ENCODE measurements around the gene FGD3. TPM values are rescaled to one million over a fixed set of nuclear protein-coding genes. Genes with fewer than 3 reads are reported as not detected.

FGD3 gene
- total and polyA plus RNA-seq, 2 donors (not counting 1 experiment from before 2014, with no cell fraction given): not detected

DNA sequence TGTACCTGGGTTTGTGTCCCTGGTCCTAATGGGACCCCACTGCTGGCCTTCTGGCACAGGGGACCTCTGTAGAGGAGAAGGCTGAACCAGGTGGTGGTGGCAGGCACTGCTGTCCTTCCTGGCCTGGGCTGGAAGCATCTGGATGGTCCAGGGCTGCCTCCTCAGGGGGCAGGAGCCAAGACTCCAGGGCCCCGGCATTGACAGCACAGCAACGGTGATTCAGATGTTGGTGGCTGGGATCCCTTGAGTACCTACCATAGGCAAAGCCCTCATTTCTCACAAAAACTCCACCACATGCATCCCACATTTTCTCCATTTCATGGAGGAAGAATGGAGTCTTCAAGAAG is 15.0 kb downstream of the FGD3 start:
- Histone ChIP-seq H3K79me2 (ENCODE audit: control insufficient read depth, insufficient read depth, low read length) (no peaks in the 10 kb centered on the region), H3K27ac (ENCODE audit: insufficient read depth, low read length) (no peak overlapping the region), H3K27me3 (ENCODE audit: control insufficient read depth, insufficient read depth, low read length) (no peaks in the 10 kb centered on the region), H3K4me3 (replicated peaks in 1 of 4; ENCODE audit: control extremely low read depth in 1 of 4, insufficient read depth in 1 of 4, low read depth in 3 of 4, low read length in 4 of 4) (no peak overlapping the region), H3K9ac (ENCODE audit: insufficient read depth, low read length) (no peak overlapping the region), H2AFZ (ENCODE audit: low read length) (no peak overlapping the region), H3K4me1 (ENCODE audit: control insufficient read depth, extremely low read depth, insufficient read depth, low read length) (no peaks in the 10 kb centered on the region), H4K20me1 (ENCODE audit: control insufficient read depth, extremely low read depth, insufficient read depth, low read length) (no peaks in the 10 kb centered on the region), H3K9me3 (ENCODE audit: control insufficient read depth, insufficient read depth, low read depth, low read length) (no peaks in the 10 kb centered on the region), H3K4me2 (ENCODE audit: extremely low read depth, insufficient read depth, low read length) (no peak overlapping the region), H3K36me3 (ENCODE audit: control insufficient read depth, insufficient read depth, low read length) (no peaks in the 10 kb centered on the region)
- no peak for TF ChIP-seq EZH2 (IDR thresholded peaks at IDR 0.05; ENCODE audit: low read length, missing control alignments)
- TF ChIP-seq, protein P1, sequence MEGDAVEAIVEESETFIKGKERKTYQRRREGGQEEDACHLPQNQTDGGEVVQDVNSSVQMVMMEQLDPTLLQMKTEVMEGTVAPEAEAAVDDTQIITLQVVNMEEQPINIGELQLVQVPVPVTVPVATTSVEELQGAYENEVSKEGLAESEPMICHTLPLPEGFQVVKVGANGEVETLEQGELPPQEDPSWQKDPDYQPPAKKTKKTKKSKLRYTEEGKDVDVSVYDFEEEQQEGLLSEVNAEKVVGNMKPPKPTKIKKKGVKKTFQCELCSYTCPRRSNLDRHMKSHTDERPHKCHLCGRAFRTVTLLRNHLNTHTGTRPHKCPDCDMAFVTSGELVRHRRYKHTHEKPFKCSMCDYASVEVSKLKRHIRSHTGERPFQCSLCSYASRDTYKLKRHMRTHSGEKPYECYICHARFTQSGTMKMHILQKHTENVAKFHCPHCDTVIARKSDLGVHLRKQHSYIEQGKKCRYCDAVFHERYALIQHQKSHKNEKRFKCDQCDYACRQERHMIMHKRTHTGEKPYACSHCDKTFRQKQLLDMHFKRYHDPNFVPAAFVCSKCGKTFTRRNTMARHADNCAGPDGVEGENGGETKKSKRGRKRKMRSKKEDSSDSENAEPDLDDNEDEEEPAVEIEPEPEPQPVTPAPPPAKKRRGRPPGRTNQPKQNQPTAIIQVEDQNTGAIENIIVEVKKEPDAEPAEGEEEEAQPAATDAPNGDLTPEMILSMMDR (conservative IDR thresholded peaks at IDR 0.05 in 1 of 2, IDR thresholded peaks at IDR 0.05 in 1 of 2; ENCODE audit: low read depth in 1 of 2, low read length in 2 of 2): no peak
- DNase-seq (ENCODE audit: low read depth in 2 of 2): no peak

- no peak overlapping the region for H3K4me3 ChIP-seq (replicated peaks in 1 of 4; ENCODE audit: control extremely low read depth in 1 of 4, insufficient read depth in 1 of 4, low read depth in 3 of 4, low read length in 4 of 4)
- H3K4me2 ChIP-seq (ENCODE audit: extremely low read depth, insufficient read depth, low read length): no peak overlapping the region
- no peaks in the 10 kb centered on the region for H3K4me1 ChIP-seq (ENCODE audit: control insufficient read depth, extremely low read depth, insufficient read depth, low read length)
- H3K36me3 ChIP-seq (ENCODE audit: control insufficient read depth, insufficient read depth, low read length): no peaks in the 10 kb centered on the region
- no peaks in the 10 kb centered on the region for H4K20me1 ChIP-seq (ENCODE audit: control insufficient read depth, extremely low read depth, insufficient read depth, low read length)
- no peaks in the 10 kb centered on the region for H3K79me2 ChIP-seq (ENCODE audit: control insufficient read depth, insufficient read depth, low read length)
- no peak overlapping the region for H3K9ac ChIP-seq (ENCODE audit: insufficient read depth, low read length)
- no peaks in the 10 kb centered on the region for H3K27me3 ChIP-seq (ENCODE audit: control insufficient read depth, insufficient read depth, low read length)
- H2AFZ ChIP-seq (ENCODE audit: low read length): no peak overlapping the region
- H3K27ac ChIP-seq (ENCODE audit: insufficient read depth, low read length): no peak overlapping the region
- no peaks in the 10 kb centered on the region for H3K9me3 ChIP-seq (ENCODE audit: control insufficient read depth, insufficient read depth, low read depth, low read length)
- no peak for DNase-seq (ENCODE audit: low read depth in 2 of 2)
- TF ChIP-seq, protein P1 (conservative IDR thresholded peaks at IDR 0.05 in 1 of 2, IDR thresholded peaks at IDR 0.05 in 1 of 2; ENCODE audit: low read depth in 1 of 2, low read length in 2 of 2): no peak
- no peak for TF ChIP-seq EZH2 (IDR thresholded peaks at IDR 0.05; ENCODE audit: low read length, missing control alignments)
These were observed 15.5 kb downstream of the FGD3 start for GRCh38 chr9:92962846-92963245.

- Histone ChIP-seq H3K4me3 (replicated peaks in 1 of 4; ENCODE audit: control extremely low read depth in 1 of 4, insufficient read depth in 1 of 4, low read depth in 3 of 4, low read length in 4 of 4) (no peak overlapping the region), H3K36me3 (ENCODE audit: control insufficient read depth, insufficient read depth, low read length) (no peaks in the 10 kb centered on the region), H3K9ac (ENCODE audit: insufficient read depth, low read length) (no peak overlapping the region), H3K4me2 (ENCODE audit: extremely low read depth, insufficient read depth, low read length) (no peak overlapping the region), H3K9me3 (ENCODE audit: control insufficient read depth, insufficient read depth, low read depth, low read length) (no peaks in the 10 kb centered on the region), H4K20me1 (ENCODE audit: control insufficient read depth, extremely low read depth, insufficient read depth, low read length) (no peaks in the 10 kb centered on the region), H3K27me3 (ENCODE audit: control insufficient read depth, insufficient read depth, low read length) (no peaks in the 10 kb centered on the region), H3K4me1 (ENCODE audit: control insufficient read depth, extremely low read depth, insufficient read depth, low read length) (no peaks in the 10 kb centered on the region), H3K79me2 (ENCODE audit: control insufficient read depth, insufficient read depth, low read length) (no peaks in the 10 kb centered on the region), H2AFZ (ENCODE audit: low read length) (no peak overlapping the region), H3K27ac (ENCODE audit: insufficient read depth, low read length) (no peak overlapping the region)
- no peak for TF ChIP-seq EZH2 (IDR thresholded peaks at IDR 0.05; ENCODE audit: low read length, missing control alignments)
- TF ChIP-seq, protein P1 (conservative IDR thresholded peaks at IDR 0.05 in 1 of 2, IDR thresholded peaks at IDR 0.05 in 1 of 2; ENCODE audit: low read depth in 1 of 2, low read length in 2 of 2): no peak
- no peak for DNase-seq (ENCODE audit: low read depth in 2 of 2)
These were observed 16.7 kb downstream of the FGD3 start for GRCh38 chr9:92963831-92964606.

Measured in fibroblast of lung (primary cell).